Astrocyte of the spinal cord (primary cell): Measurements from ENCODE around the gene G6PC1.
"Not testable (repeated sequence)": the region's sequence is repeated elsewhere in the genome, so short reads cannot be mapped to it uniquely, and the experiment has no call there.

Source experiments
- DNase-seq: peaks from one replicate; pipeline ENCODE4 v3.0.0; 2011; ENCODE audit warnings: low read depth, low spot score
- H3K4me3 ChIP-seq: 2 replicates; pipeline ENCODE4 v1.5.1; 2011; ENCODE audit warnings: low read depth, mild to moderate bottlenecking, low read length, moderate library complexity
- in situ Hi-C: cut with HindIII; loops from 2 replicates; pipeline ENCODE4 v1.10.0; 2017; ENCODE audit warnings: low sequenced_read_pairs
- TF ChIP-seq, protein P1 (sequence below): IDR thresholded peaks from 2 replicates; pipeline ENCODE4 v1.5.1; 2012; ENCODE audit warnings: low read depth, mild to moderate bottlenecking, low read length, inconsistent platforms

The G6PC1 gene

DNA sequence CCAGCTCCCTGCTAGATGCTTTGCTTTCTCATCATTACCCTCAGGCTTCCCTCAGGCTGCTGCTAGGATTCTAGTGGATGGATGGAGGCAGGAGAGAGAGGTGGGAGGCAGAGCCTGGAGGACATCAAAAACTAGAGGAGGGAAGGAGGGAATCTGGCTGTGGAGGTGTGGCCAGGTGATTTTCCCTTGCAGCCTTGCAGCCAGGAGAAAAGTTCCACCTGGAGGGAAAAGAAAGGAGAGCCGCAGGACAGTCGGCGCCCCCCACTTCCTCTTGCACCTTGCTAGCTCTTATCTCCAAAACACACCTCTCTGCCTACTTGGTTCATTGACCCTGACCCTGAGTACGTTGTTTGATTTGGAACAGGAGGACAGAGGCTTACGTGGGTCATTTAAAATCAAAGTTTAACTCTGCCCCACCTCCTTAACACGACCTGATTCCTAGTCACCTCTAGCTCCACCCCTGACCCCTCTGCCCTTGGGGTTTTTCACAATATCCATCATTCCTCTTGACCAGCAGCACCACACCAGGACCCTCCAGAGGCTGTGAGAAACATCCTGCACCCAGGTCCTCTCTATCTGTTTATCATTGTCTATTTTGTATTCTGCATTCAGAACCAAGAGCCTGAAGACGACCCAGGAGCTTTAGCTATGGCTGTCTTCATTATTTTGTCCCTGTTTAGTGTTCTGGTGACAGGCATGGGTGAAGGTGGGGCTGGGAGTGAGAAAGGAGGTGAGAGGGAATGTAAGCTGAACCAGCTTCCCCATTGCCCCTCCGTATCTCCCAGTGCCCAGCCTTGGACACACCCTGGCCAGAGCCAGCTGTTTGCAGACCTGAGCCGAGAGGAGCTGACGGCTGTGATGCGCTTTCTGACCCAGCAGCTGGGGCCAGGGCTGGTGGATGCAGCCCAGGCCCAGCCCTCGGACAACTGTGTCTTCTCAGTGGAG, 33.7 kb upstream of the G6PC1 start:
- in situ Hi-C loops = no loop called here
- no peak for DNase-seq
- TF ChIP-seq, protein P1, sequence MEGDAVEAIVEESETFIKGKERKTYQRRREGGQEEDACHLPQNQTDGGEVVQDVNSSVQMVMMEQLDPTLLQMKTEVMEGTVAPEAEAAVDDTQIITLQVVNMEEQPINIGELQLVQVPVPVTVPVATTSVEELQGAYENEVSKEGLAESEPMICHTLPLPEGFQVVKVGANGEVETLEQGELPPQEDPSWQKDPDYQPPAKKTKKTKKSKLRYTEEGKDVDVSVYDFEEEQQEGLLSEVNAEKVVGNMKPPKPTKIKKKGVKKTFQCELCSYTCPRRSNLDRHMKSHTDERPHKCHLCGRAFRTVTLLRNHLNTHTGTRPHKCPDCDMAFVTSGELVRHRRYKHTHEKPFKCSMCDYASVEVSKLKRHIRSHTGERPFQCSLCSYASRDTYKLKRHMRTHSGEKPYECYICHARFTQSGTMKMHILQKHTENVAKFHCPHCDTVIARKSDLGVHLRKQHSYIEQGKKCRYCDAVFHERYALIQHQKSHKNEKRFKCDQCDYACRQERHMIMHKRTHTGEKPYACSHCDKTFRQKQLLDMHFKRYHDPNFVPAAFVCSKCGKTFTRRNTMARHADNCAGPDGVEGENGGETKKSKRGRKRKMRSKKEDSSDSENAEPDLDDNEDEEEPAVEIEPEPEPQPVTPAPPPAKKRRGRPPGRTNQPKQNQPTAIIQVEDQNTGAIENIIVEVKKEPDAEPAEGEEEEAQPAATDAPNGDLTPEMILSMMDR = no peak
- no peak overlapping the region for H3K4me3 ChIP-seq

DNA sequence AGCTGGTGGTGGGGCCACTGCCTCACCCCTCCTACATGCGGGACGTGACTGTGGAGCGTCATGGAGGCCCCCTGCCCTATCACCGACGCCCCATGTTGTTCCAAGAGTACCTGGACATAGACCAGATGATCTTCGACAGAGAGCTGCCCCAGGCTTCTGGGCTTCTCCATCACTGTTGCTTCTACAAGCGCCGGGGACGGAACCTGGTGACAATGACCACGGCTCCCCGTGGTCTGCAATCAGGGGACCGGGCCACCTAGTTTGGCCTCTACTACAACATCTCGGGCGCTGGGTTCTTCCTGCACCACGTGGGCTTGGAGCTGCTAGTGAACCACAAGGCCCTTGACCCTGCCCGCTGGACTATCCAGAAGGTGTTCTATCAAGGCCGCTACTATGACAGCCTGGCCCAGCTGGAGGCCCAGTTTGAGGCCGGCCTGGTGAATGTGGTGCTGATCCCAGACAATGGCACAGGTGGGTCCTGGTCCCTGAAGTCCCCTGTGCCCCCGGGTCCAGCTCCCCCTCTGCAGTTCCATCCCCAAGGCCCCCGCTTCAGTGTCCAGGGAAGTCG, 32.8 kb upstream of the G6PC1 start:
- H3K4me3 ChIP-seq, DNase-seq, in situ Hi-C loops: not testable (repeated sequence)

DNA sequence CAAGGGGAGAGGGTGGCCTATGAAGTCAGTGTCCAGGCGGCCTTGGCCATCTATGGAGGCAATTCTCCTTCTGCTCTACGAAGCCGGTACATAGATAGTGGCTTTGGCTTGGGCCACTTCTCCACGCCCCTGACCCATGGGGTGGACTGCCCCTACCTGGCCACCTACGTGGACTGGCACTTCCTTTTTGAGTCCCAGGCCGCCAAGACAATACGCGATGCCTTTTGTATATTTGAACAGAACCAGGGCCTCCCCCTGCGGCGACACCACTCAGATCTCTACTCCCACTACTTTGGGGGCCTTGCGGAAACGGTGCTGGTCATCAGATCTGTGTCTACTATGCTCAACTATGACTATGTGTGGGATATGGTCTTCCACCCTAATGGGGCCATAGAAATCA, 32.3 kb upstream of the G6PC1 start:
- DNase-seq = no peak
- TF ChIP-seq, protein P1 = no peak
- no peak overlapping the region for H3K4me3 ChIP-seq
- in situ Hi-C loops = no loop called here

DNA sequence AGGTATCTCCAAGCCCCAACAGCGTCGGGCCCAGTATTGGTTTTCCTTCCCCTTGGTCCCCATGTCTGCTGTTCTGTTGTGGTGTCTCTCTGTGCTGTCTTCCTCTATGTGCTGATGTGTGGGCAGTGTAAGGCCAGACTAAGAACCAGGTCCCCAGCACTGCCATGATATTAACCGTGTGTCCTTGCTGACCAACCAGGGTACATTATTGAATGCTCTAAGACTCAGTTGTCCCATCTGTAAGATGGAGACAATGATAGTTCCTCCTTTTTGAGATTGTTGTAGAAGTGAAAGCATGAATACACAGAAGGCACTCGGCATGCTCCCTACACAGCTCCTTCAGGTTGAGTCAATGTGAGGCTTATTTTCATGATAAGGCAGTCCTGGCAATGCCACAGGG, 29.0 kb upstream of the G6PC1 start:
- H3K4me3 ChIP-seq = no peak overlapping the region
- TF ChIP-seq, protein P1 = no peak
- in situ Hi-C loops = no loop called here
- no peak for DNase-seq

DNA sequence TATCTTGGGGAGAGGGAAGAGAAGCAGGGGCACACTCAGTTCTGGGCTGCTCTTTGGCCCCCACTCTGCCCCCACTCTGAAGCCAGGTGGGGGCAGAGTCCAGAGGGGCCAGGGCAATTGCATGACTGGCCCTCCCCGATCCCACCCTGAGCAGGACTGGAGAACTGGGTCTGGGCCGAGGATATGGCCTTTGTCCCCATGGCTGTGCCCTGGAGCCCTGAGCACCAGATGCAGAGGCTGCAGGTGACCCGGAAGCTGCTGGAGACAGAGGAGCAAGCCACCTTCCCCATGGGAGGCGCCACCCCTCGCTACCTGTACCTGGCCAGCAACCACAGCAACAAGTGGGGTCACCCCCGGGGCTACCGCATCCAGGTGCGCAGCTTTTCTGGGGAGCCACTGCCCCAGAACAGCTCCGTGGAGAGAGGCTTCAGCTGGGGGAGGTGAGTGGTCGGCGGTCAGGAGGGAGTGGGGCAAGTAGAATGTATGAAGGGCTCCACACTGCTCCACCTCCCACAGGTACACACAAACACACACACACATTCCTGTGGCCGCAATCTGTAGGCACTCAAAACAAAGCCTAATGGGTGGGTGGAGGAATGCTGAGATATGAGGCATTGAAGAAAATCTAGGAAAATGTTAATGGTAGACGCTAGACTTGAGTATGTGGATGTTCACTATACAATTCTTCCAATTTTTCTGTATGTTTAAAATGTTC, 28.2 kb upstream of the G6PC1 start:
- in situ Hi-C loops = no loop called here
- no peak for DNase-seq
- H3K4me3 ChIP-seq = no peak overlapping the region
- TF ChIP-seq, protein P1 = no peak

DNA sequence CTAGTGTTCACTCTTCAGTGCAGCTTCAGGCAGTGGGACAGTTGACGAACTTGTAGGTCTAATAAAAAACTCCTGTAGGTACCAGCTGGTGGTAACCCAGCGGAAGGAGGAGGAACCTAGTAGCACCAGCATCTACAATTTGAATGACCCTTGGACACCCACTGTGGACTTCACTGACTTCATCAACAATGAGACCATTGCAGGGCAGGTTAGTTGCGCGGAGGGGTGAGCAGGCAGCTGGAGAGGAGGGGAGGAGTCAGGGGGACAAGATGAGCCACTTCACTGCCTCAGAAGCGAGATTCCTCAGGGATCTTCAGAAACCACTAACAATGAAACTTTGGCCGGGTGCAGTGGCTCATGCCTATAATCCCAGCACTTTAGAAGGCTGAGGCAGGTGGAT, 27.3 kb upstream of the G6PC1 start:
- TF ChIP-seq, protein P1 = no peak
- H3K4me3 ChIP-seq = no peak overlapping the region
- no peak for DNase-seq
- in situ Hi-C loops = no loop called here

DNA sequence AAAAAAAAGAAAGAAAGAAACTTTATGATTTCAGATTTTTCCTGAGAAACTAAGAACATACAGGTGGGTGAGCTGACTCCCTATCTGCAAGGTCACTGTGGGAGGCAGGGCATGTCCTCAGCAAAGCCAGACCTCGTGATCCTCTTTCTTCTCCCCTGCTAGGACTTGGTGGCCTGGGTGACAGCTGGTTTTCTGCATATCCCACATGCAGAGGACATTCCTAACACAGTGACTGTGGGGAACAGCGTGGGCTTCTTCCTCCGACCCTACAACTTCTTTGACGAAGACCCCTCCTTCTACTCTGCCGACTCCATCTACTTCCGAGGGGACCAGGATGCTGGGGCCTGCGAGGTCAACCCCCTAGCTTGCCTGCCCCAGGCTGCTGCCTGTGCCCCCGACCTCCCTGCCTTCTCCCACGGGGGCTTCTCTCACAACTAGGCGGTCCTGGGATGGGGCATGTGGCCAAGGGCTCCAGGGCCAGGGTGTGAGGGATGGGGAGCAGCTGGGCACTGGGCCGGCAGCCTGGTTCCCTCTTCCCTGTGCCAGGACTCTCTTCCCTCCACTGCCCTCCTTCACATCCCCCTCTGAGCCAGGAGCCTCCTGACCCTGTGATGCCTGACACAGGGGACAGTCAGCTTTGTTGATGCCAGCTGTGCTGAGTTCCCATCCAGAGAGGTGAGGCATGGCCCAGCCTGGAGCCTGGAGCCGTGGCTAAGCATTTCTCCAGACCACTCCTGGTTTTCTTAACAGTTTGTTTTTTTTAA, 26.5 kb upstream of the G6PC1 start:
- H3K4me3 ChIP-seq, DNase-seq, in situ Hi-C loops: not testable (repeated sequence)
